Embryonic facial prominence (tissue), 1 donor: ENCODE data around the gene C6orf47.

Source experiments
- DNase-seq: peaks from one replicate; pipeline ENCODE4 v3.0.0-alpha.2; 2016; ENCODE audit errors: extremely low spot score

The C6orf47 gene

DNA sequence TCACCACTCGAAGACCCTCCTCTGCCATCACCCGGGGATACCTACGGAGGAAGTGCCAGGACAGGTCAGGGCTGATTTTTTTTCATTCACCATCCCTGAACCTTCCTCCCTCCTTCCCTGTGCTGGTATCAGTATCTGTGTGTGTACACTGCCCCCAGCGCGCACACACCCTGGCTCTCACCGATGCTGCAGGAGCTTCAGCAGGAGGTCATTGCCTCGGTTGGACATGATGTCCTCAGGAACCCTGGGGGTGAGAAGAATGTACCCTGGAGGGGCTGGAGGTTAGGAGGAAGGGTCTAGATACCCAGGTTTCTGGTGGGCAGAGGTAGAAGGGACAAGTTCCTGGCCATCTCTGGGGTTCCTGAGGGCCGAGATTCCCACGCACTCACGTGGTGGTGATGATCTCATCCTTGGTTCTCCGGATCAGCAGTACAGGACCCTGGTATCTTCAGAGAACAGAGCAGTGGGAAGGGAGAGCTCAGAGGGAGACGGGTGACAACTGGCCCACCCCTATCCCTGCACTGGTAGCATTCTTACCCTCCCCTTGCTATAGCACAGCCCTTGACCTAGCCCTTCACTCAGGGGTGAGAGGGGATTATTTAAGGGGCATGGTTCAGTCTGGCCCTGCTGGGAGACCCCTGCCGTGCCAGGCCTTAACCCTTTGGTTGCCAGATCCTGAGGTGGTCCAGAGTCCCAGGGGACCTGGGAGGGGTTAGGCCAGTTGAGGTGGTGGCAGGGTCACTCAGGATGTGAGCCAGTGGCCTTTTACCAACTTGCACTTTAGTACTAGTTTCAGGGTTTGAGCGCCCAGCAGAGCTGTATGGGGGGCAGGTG, 27.5 kb upstream of the C6orf47 start:
- no peak for DNase-seq

DNA sequence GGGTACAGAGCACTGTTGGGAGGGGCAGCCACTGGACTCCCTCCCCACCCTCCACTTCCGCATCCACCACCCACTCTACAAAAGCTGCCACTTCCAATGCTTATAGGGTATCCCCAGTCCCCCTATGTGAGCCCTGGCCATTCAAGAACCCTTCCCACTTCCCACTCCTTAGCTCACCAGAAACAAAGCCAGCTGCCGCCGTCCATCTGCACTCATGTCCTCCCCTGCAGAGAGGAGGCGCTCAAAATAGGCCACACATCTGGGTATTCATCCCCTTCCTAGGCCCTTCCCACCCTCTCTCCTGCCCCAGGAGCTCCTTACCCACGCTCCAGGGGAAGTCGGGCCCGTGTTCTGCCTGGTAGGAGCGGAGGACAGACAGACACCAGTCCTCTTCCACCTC, 26.7 kb upstream of the C6orf47 start:
- DNase-seq: no peak

DNA sequence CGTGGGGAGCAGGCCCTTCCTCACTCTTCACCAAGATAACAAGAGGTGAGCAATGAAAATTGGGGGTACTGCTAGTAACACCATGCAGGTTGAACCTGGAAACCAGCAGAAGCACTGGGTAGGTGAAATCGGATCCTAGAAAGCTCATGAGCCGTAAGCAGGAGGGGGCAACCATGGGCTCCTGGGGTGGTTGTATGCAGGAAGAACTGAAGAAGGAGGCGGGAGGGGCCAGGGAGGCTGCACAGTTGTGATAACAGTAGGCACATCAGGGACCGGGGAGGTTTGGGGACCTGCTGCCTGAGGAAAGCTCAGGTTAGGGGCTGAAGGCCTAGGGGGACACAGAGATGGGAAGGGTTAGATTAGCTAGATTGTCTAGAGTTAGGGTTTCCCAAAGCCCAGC, 25.9 kb upstream of the C6orf47 start:
- no peak for DNase-seq

DNA sequence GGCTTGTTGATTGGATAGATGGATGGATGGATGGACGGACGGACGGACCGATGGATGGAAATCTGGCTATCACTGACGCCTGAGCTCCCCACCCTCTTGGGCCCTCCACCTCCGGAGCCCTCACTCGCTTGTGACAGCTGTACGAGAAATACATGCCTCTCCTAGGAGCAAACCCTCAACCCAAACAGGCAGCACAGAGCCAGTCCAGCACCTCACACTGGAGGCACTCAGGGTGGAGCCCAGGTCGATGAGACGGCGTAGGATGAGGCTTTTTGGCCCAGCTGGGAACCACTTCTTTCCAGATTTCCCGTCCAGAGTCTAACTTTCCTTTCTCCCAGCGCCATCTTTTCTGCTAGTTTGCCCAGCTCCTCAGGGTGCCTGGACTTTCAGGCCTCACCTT, 23.0 kb upstream of the C6orf47 start:
- DNase-seq: no peak

DNA sequence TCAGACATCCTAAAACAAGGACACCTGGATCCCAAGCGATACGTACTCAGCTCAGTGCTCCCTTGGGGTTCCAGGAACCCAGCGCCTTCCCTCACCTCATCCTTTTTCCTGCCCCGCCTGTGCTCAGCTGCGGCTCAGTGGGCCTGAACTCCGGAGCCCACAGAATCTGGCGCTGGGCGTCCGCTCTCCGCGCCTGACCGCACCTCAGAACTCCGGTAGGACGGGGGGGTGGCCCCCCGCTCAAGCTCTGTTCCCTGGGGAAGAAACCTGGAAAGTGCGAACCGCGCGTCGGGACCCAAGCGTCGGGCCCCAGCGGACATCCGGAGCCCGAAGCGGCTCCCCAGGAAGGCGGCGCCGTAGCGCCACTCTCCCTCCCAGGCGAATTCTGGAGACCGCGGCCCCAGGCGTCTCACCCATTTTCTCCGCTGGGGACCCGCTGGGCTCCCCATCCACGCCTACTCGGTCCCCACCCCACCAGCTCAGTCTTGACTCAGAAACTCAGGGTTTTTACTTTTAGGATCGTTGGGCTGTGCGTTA, 20.6 kb upstream of the C6orf47 start:
- no peak for DNase-seq

DNA sequence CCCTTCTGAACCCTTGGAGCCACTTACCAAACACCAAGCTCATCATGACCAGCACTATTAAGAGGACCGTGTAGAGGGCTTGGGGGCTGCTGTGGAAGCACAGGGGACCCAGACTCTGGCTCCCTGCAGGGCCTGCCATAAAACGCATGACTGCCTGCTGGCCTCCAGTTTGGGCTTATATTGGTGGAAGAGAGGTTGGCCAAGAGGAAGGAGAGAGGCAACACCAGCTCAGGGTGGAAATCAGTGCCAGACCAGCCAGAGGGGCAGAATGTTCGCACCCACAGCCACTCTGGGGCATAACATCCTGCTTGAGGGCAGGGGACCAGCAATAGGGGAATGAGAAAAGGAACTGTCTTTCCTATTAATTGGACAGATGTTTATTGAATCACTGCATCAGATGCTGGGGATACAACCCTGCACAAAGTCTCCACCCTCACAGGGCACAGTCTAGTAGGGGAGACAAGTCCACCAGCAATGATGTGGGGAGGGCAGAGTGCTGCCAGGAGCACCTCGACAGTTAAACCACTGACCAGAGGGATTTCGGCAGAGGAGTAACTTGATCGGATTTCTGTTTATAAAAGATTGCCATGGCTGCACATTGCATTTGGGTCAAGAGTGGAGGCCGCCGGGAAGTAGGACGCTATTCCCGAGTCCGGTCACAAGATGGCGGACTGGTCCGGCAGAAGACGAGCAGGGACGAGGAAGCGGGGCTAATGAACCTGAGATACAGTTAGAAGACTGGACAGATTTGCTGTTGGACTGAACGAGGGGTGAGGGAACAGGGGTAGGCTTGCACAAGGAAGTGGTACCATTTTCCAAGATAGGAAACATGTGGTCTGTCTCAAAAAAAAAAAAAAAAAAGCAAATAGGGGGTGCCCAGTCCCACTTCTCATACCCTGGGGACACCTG, 19.9 kb upstream of the C6orf47 start, which contains the start of gene LY6G5C:
LY6G5C (minus strand) TSS at position 842 of the 909 bp plus-strand sequence; CDS start at position 148, 694 bp downstream.
- peak; percentile 76 for DNase-seq

DNA sequence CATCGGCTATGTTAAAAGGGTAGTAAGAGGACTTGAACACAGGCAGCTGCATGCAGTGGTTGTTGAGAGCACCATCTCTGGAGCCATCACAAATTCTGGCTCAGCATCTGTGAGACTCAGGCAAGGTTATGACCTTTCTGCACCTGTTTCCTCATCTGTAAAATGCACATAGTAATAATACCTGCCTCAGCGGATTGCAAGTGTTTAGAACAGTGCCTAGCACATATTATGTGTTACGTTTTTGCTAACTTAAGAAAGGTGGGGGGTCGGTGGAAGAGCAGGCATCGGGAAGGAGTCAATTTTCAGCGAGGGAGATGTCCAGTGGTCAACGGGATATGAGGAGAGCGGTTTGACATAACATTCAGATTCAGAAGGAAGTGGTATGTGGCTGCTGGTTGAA, 17.4 kb upstream of the C6orf47 start:
- no peak for DNase-seq

DNA sequence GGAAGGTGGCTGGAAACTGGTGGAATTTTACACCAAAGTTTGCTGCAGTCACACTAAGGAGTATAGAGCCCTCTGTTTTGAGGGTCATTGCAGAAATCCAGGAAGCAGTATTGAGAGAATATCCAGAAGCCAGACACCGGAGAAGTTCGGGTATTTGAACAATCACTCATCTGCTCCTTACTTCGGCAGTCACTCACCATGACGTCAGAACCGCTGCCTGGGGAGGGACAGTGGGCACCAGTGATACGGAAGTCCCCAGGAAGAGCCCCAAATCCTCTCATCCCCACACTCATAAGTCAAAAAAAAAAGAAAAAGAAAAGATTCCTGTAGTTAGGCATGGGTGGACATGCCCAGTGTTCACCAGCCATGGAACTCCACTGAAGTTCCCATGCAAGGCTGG, 16.3 kb upstream of the C6orf47 start:
- DNase-seq: no peak

DNA sequence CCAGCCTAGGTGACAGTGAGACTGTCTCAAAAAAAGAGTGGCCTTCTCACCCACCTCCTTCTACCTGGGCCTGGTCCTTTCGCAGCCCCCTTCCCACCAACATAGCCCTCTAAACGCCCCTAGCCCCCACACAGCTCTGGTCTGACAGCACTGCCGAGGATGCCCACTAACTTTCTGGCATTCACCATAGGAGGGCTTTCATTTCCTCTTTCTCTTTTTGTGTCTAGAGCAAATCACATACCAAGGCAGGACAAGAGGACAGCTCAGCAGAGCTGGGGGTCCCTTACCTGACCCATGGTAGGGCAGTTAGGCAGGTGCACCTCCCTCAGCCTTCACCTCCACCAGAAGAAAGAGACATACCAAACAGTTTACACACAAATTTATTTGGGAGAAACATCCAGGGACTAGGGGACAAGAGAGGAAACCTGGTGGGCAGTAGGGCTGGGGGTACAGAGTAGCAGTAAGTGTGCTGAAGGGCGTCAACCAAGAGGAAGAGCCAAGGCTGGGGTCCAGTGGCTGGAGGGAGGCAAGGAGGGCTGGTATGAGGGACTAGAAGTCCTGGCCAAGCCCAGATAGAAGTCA, 15.8 kb upstream of the C6orf47 start:
- no peak for DNase-seq

DNA sequence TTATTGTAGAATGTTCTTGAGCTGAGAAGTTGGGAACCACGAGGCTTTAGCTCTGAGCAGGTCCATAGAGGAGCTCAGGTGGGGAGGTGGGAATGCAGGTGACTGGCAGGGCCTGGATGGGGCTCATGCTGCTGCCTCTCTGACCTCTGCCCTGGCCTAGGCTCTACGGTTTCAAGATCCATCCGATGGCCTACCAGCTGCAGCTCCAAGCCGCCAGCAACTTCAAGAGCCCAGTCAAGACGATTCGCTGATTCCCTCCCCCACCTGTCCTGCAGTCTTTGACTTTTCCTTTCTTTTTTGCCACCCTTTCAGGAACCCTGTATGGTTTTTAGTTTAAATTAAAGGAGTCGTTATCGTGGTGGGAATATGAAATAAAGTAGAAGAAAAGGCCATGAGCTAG, 9.1 kb upstream of the C6orf47 start, which contains the start of gene LY6G5B:
LY6G5B (plus strand) TSS at position 301 of the 400 bp plus-strand sequence. CDS start 975 bp downstream, outside the sequence.
- DNase-seq: no peak

DNA sequence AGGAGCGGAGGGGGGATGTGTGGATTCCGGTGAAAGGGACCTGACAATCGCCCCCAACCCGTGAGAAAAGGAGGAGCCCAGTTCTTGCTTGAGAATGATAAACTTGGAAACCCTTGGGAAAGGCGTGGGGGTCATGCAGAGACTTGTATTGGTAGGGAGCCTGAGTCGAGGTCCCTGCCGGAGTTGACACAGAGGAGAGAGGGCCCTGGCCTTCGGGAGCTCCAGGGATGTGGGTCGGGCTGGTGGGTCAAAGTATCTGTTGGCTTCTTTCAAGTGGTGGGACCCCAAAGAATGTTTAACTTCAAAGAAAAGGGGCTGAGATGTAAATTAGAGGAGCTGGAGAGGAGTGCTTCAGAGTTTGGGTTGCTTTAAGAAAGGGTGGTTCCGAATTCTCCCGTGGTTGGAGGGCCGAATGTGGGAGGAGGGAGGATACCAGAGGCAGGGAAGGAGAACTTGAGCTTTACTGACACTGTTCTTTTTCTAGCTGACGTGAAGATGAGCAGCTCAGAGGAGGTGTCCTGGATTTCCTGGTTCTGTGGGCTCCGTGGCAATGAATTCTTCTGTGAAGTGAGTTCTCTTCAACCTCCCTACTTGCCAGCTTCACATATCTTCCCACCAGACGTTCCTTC, 5.9 kb upstream of the C6orf47 start:
- DNase-seq: no peak

DNA sequence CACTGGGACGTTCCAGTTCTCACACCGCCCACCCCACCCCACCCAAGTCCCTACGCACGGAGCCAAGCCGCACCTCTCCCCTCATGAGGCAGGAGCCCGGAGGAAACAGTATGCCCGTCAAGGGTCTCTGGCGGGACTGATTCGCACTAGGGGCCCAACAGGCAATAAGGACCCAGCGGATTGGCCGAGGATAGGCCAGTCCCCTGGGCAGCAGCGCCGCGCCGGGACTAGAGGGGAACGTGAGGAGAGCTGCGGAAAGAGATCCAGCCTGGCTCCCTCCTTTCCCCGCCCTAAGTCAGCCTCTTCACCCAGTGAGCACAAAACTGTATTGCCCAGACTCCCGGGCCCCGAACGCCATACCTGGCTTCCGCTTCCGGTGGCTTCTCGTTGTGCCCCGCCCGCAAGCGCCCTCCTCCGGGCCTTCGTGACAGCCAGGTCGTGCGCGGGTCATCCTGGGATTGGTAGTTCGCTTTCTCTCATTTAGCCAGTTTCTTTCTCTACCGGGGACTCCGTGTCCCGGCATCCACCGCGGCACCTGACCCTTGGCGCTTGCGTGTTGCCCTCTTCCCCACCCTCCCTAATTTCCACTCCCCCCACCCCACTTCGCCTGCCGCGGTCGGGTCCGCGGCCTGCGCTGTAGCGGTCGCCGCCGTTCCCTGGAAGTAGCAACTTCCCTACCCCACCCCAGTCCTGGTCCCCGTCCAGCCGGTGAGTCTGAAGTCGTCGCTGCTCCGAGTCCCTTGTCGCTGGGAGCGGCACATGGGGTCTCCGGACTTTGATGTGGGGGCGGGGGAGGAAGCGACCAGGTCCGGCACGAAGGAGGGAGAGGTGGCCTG, 5.1 kb upstream of the C6orf47 start, which contains the start of gene CSNK2B:
CSNK2B (plus strand) TSS at position 580 of the 836 bp plus-strand sequence. CDS start 752 bp downstream, outside the sequence.
- DNase-seq: peak; percentile 97

DNA sequence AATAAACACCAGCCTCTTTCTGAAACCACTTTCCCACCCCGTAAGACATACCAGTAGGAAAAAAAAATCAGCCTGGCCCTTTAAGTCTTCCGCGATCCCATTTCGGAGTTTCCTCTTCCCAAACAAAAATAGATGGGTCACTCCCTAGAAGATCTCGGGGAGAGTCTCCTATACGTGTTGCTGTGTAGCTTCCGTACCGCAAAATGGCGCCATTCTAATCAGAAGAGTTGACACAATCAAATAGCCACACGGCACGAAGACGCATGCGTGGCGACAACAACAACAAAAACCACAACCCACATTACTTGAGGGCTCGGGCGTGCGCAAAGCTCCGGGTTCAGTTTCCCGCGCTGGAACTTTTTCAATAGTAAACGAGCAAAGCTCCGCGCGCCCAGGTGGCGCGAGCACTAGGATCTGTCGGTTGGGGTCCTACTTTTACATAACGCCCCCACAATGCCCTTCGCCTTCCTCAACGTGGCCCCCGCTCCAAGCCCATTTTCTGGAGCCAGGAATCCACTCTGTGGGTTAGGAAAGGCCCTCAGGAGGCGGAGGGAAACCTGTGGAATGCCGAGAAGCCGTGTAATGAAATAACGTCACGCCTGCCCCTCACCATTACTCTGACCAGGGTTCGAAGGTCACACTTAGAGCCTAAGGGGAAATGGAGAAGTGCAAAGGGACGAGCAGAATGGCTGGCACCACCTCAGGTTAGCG, 4.4 kb upstream of the C6orf47 start, which contains the start of gene GPANK1:
GPANK1 (minus strand) TSS at position 208 of the 711 bp plus-strand sequence. CDS start 519 bp downstream, outside the sequence.
- peak; percentile 93 for DNase-seq

DNA sequence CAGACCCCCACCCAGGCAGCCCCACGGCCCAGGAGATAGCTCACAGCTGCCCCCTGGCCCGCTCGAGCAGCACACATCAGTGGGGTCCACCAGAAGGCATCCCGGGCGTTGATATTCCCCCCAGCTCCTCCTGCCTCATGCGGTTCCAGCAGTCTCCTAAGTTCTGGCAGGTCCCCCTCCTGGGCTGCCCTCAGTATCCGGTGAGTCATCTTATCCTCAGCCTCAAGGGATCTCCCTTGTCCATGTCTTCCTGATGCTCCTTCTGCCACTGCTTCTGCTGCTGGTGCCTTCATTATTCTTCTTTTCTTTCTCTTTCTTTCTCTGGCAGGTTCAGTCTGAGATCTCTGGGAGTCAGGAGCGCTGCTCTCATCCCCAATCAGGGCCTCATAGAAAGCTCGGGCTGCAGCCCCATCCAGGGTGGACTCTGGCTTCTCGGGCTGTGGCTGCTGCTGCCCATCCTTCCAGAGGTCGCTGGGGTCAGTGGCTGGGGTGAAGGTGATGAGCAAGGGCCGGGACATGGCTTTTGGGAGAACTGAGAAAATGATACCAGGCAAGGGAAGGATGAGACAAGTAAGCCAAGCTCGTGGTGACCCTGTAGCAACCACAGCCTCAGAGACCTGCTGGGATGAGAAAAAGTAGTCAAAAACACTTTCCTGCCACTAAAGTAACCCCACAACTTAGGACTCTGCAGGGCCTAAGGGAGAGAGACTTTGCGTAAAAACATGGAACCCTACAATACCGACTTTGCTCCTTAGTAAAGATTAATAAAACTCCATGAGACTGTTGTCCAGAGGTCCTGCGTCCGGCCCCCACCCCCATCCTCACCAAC, 3.6 kb upstream of the C6orf47 start:
- DNase-seq: no peak

DNA sequence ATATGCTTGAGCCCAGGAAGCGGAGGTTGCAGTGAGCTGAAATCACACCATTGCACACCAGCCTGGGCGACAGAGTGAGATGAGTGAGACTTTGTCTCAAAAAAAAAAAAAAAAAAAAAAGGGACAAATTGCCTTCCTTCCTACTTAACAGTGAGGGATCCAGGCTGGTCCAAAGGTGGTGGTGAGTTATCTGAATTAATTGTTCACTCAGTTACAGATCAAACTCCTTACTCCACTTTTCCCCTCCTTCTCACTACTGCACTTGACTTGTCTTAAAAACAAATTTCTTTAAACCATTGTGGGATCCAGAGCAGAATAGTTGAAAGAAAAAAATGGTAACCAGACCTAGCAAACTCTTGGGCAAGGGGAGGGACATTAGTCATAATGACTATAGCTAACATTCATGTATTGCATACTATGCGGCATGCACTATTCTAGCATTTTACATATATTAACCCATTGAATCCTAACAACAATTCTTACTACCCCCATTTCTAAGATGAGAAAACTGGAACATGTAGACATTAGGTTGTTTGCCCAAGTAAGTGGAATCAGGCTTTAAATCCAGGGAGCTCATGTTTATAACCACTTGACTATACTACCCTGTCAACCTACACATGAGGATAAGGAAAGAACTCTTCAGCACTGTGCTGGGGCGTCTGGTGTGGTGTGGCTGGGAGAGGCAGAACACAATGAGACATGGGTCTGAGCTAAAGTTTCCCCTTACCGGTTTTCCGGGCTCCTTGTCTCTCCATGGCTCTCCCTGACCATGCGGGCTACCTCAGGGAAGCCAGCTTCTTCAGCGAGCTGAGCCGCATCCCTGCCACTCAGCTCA, 2.8 kb upstream of the C6orf47 start:
- DNase-seq: no peak

DNA sequence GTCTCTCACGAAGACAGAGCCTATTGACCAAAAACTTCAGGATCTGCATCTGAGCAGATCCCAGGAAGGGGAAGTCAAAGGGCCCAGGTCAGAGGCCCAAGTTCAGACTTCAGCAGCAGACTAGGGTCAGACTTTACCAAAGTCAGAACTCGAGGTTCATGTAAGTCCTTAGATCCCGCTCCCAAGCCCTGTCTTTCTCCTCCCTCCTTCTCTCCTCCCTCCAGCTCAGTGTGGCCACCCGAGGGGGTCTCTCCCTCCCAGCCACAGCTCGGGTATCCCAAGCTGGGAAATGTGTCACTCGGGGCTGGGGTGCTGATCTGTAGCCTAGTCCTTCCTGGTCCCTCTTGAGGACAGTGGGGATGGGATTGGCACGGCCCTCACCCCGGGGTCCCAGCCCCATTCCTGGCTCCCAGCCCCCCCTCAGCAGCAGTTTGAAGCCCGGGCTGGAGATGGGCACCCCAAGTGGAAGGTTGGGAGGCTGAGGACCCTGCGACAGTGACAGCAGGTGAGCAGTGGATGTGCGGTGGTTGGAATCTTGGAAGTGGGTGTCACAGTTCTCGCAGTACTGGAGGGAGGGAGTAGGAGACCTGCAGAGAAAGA, 1.6 kb upstream of the C6orf47 start:
- DNase-seq: no peak
